K562 (cell line): ENCODE measurements around the gene DNAJB4. TPM values are rescaled to one million over a fixed set of nuclear protein-coding genes. Genes with fewer than 3 reads are reported as not detected.

Experiments used
- ATAC-seq: fragments of 200-7000 bp; cut with Tn5 transposase; 3 replicates; pipeline ENCODE4 v1.9.1; 2020; ENCODE audit warnings: moderate library complexity
- BruUV-seq: library from RNA; stranded (reverse); fragments of 400-500 nt; replicated peaks from 2 replicates; lab custom pipeline; 2021; lab: Mats Ljungman, UMichigan
- CTCF ChIA-PET: fragments of 300-600 bp; formaldehyde crosslinking; extraction: SDS; loops from one replicate; lab custom pipeline; 2021; ENCODE audit warnings: low intra/inter-chr PET ratio; lab: Yijun Ruan, JAX
- POLR2A ChIA-PET: fragments of 300-600, 350-650 bp; sonication (Branson Sonifier 250); formaldehyde crosslinking; extraction: SDS; loops from one replicate; lab custom pipeline; 2021; ENCODE audit warnings: antibody characterized with exemption, inconsistent platforms; lab: Yijun Ruan, JAX
- DNase-seq, 4 experiments: peaks; one replicate each; pipeline versions ENCODE4 v3.0.0 to v3.0.0-alpha.2; 2011 to 2018; ENCODE audit warnings: low spot score in 3 of 4, mixed read lengths in 3 of 4; ENCODE audit errors: extremely low read depth in 1 of 4
- FAIRE-seq: peaks from 2 replicates; lab custom pipeline; 2011; peaks lifted over from hg19 to GRCh38; lab: Jason Lieb, UNC
- H2AFZ ChIP-seq: 2 replicates; pipeline ENCODE4 v1.6.0; 2011; ENCODE audit warnings: low read depth, low read length, control low read depth, inconsistent platforms
- H3K27ac ChIP-seq: fragments of 200-600 bp; 3 replicates; pipeline ENCODE4 v1.8.0; 2011; ENCODE audit warnings: low read depth, mild to moderate bottlenecking, control low read depth, inconsistent platforms, low read length, moderate library complexity, mixed read lengths; ENCODE audit errors: extremely low read depth
- H3K27me3 ChIP-seq, 2 experiments: fragments of 300-600 bp in 1 of 2; 2 replicates in 1 of 2; 3 replicates in 1 of 2; pipeline versions ENCODE4 v1.6.0 to v1.8.0; 2011; ENCODE audit warnings: inconsistent platforms in 2 of 2, low read length in 2 of 2, mild to moderate bottlenecking in 1 of 2, mixed read lengths in 1 of 2, moderate library complexity in 1 of 2; ENCODE audit not compliant: control insufficient read depth in 2 of 2, insufficient read depth in 2 of 2
- H3K36me3 ChIP-seq: fragments of 300-600 bp; 3 replicates; pipeline ENCODE4 v1.8.0; 2011; ENCODE audit warnings: mild to moderate bottlenecking, low read length, inconsistent platforms; ENCODE audit not compliant: control insufficient read depth, insufficient read depth
- H3K4me1 ChIP-seq, 2 experiments: fragments of 200-600 bp in 1 of 2; replicated peaks in 1 of 2; 2 replicates in 1 of 2; 3 replicates in 1 of 2; pipeline versions ENCODE4 v1.5.1 to v1.8.0; 2011; ENCODE audit warnings: inconsistent platforms in 2 of 2, low read length in 2 of 2, mild to moderate bottlenecking in 1 of 2, mixed read lengths in 1 of 2, moderate library complexity in 1 of 2; ENCODE audit not compliant: control insufficient read depth in 2 of 2, insufficient read depth in 2 of 2
- H3K4me2 ChIP-seq: 2 replicates; pipeline ENCODE4 v1.6.1; 2011; ENCODE audit warnings: low read length, control low read depth, inconsistent platforms, mixed read lengths; ENCODE audit not compliant: insufficient read depth
- H3K4me3 ChIP-seq: fragments of 200-600 bp; sonication (generic), shearing (Covaris generic); 2 replicates; pipeline ENCODE4 v1.5.1; 2016; ENCODE audit warnings: control low read depth, inconsistent platforms
- H3K79me2 ChIP-seq: fragments of 200-600 bp; 3 replicates; pipeline ENCODE4 v1.8.0; 2011; ENCODE audit warnings: low read length, inconsistent platforms; ENCODE audit not compliant: control insufficient read depth, insufficient read depth
- H3K9ac ChIP-seq, 2 experiments: 2 replicates each; pipeline versions ENCODE4 v1.6.0 to v1.6.1; 2011; ENCODE audit warnings: low read depth in 2 of 2, low read length in 2 of 2, control low read depth in 1 of 2, inconsistent platforms in 1 of 2, mild to moderate bottlenecking in 1 of 2, mixed read lengths in 1 of 2; ENCODE audit not compliant: insufficient read depth in 1 of 2
- H3K9me1 ChIP-seq: one replicate; pipeline ENCODE4 v1.6.0; 2011; ENCODE audit warnings: inconsistent platforms, mild to moderate bottlenecking, low read length, moderate library complexity; ENCODE audit not compliant: control insufficient read depth, insufficient read depth
- H3K9me3 ChIP-seq: replicated peaks from 2 replicates; pipeline ENCODE4 v1.5.1; 2011; ENCODE audit warnings: low read depth, low read length, inconsistent platforms; ENCODE audit not compliant: control insufficient read depth, insufficient read depth
- H4K20me1 ChIP-seq: replicated peaks from 2 replicates; pipeline ENCODE4 v1.6.1; 2011; ENCODE audit warnings: low read length, inconsistent platforms, mixed read lengths; ENCODE audit not compliant: control insufficient read depth, insufficient read depth
- BCOR ChIP-seq: fragments of 450-650 bp; IDR thresholded peaks from 2 replicates; pipeline ENCODE4 v1.6.1; 2016
- CBFA2T3 ChIP-seq: fragments of 450-650 bp; IDR thresholded peaks from 2 replicates; pipeline ENCODE4 v1.6.1; 2017
- CBX1 ChIP-seq: sonication (generic); IDR thresholded peaks from 2 replicates; pipeline ENCODE4 v1.6.1; 2016; ENCODE audit warnings: antibody characterized with exemption, low read depth, mild to moderate bottlenecking
- FOXA3 ChIP-seq, 2 experiments: fragments of 450-650 bp in 1 of 2; sonication (generic) in 1 of 2; formaldehyde crosslinking; IDR thresholded peaks in 1 of 2; conservative IDR thresholded peaks in 1 of 2; 2 replicates each; pipeline versions ENCODE4 v1.4.0 to v1.8.0; 2020 to 2022; ENCODE audit warnings: mild to moderate bottlenecking in 2 of 2, missing genetic modification reagents in 1 of 2
- MTA3 ChIP-seq: fragments of 450-650 bp; formaldehyde crosslinking; IDR thresholded peaks from 2 replicates; pipeline ENCODE4 v1.6.1; 2017; ENCODE audit warnings: mild to moderate bottlenecking, borderline replicate concordance
- NFIX ChIP-seq: fragments of 250-450 bp; sonication (Bioruptor Pico); IDR thresholded peaks from 2 replicates; pipeline ENCODE4 v1.4.0; 2020; ENCODE audit warnings: low read depth, mild to moderate bottlenecking, moderate library complexity
- SLC30A9 ChIP-seq: fragments of 250-450 bp; sonication (Bioruptor Pico); IDR thresholded peaks from 2 replicates; pipeline ENCODE4 v1.8.0; 2022; ENCODE audit warnings: mild to moderate bottlenecking, moderate library complexity
- SMC3 ChIP-seq: conservative IDR thresholded peaks from 2 replicates; pipeline ENCODE4 v1.6.1; 2011; ENCODE audit warnings: low read depth, low read length, improper control_type of control experiment; ENCODE audit not compliant: insufficient read depth
- TAF1 ChIP-seq: IDR thresholded peaks from 2 replicates; pipeline ENCODE4 v1.6.1; 2011; ENCODE audit warnings: mild to moderate bottlenecking, low read length, moderate library complexity; ENCODE audit not compliant: insufficient read depth, control insufficient read depth, severe bottlenecking; ENCODE audit errors: extremely low read depth
- ZC3H4 ChIP-seq: sonication (generic); formaldehyde crosslinking; IDR thresholded peaks from 2 replicates; pipeline ENCODE4 v1.9.0; 2021; ENCODE audit warnings: missing genetic modification reagents, borderline replicate concordance
- ZFPM2 ChIP-seq: fragments of 250-450 bp; sonication (Bioruptor Pico); IDR thresholded peaks from 2 replicates; pipeline ENCODE4 v1.5.1; 2022; ENCODE audit warnings: mild to moderate bottlenecking
- ZNF174 ChIP-seq: fragments of 250-450 bp; sonication (Bioruptor Pico); IDR thresholded peaks from 2 replicates; pipeline ENCODE4 v1.4.0; 2020; ENCODE audit warnings: mild to moderate bottlenecking
- ZNF444 ChIP-seq: fragments of 250-450 bp; sonication (Bioruptor Pico); IDR thresholded peaks from 2 replicates; pipeline ENCODE4 v1.4.0; 2020; ENCODE audit warnings: mild to moderate bottlenecking, moderate library complexity
- WGBS: fragments of 100-300 bp; shearing (Covaris generic); methylation state at CpG from one replicate; pipeline ENCODE4 v1.1.6; 2016; ENCODE audit warnings: low coverage, mixed read lengths; ENCODE audit not compliant: insufficient coverage; ENCODE audit errors: missing lambda C conversion rate; 5-methylcytosine and 5-hydroxymethylcytosine counted together
- in situ Hi-C: fragments of 300-500 bp; cut with MboI; formaldehyde crosslinking; loops from 4 replicates; pipeline ENCODE4 v1.15.0; 2018; ENCODE audit warnings: inconsistent platforms, mixed read lengths
- intact Hi-C: fragments of 100-400 bp; cut with micrococcal nuclease; formaldehyde crosslinking; loops from 2 replicates; pipeline ENCODE4 v1.14.2; 2022
- polyA plus RNA-seq, 8 experiments: library from polyadenylated mRNA; depleted of rRNA in 4 of 8; stranded (reverse) in 5 of 8; unstranded in 3 of 8; fragments of >200 nt; fragmentation: Nextera tagmentation in 2 of 8; fragmentation: Illumina TruSeq in 1 of 8; extraction: Ambion mirVana in 2 of 8; extraction: Trizol in 1 of 8; gene quantifications; 2 replicates each; pipeline versions ENCODE4 v1.2.1 to v1.2.3, GENCODE V29; 2011 to 2014; ENCODE audit warnings: inconsistent platforms in 1 of 8, missing spikeins in 1 of 8
- total RNA-seq, 7 experiments: library from RNA; depleted of rRNA in 6 of 7; stranded (reverse); fragments of >200 nt in 6 of 7; fragmentation: Illumina TruSeq in 2 of 7; extraction: Trizol in 2 of 7; gene quantifications; 2 replicates each; pipeline versions ENCODE4 v1.2.1 to v1.2.3, GENCODE V29; 2011 to 2021; ENCODE audit warnings: low replicate concordance in 1 of 7

The DNAJB4 gene
- total and polyA plus RNA-seq, 9 of the 15 experiments (the other 6 are each of a cell fraction or from before 2014, with no cell fraction given), result 8.5 to 27.7 (median 19.8) TPM

- peak; percentile 84 for TF ChIP-seq TAF1
- no peak for TF ChIP-seq ZFPM2 (CRISPR knock-in tag)
- TF ChIP-seq CBX1, result no peak
- no peak for TF ChIP-seq BCOR
- TF ChIP-seq ZC3H4 (CRISPR knock-in tag), result peak; percentile 41; the same call in 1 of the 2 replicates
- TF ChIP-seq, all 486 proteins: peak for 63
Observed at GRCh38 chr1:77978293-77978968, 26.3 kb upstream of the DNAJB4 start (continued).

GRCh38 chr1:77978969-77979876 is 25.5 kb upstream of the DNAJB4 start, which contains the start of gene FUBP1:
FUBP1 (minus strand) TSS chr1:77979072; CDS start chr1:77979004, 68 bp downstream.
- in situ Hi-C loops (loop anchor here (5.0 kb wide), 1 partner anchor 133 kb away; no protein-coding TSS in a partner anchor), intact Hi-C loops (loop anchor here (1.0 to 10.0 kb wide), 4 partner anchors 25 to 297 kb away; partner anchors contain the start of genes DNAJB4 and ZZZ3)
- peak within 1 kb of the TSS; percentile 91 for H3K4me2 ChIP-seq
- H3K9ac ChIP-seq, result peak within 1 kb of the TSS; percentile 95 to 100
- TSS peak; percentile 70 for BruUV-seq
- peak within 1 kb of the TSS; percentile 96 for H3K27ac ChIP-seq
- peaks cover 22% of the 10 kb centered on the region for H4K20me1 ChIP-seq
- DNase-seq, result peak; percentile 79 to 99 (median 84)
- H3K9me3 ChIP-seq, result no peaks in the 10 kb centered on the region
- peaks cover 59% of the 10 kb centered on the region for H3K36me3 ChIP-seq
- ATAC-seq, result peak; percentile 82
- H3K9me1 ChIP-seq, result no peaks in the 10 kb centered on the region
- no peaks in the 10 kb centered on the region for H3K27me3 ChIP-seq
- H3K79me2 ChIP-seq, result peaks cover 93% of the 10 kb centered on the region
- CTCF ChIA-PET, result interaction anchor here (4.2 kb wide), 1 partner anchor 135 kb away, joined by 31 read pairs; no protein-coding TSS in a partner anchor
- FAIRE-seq, result peak; percentile 98
- H2AFZ ChIP-seq, result peak within 1 kb of the TSS; percentile 96
- WGBS, result under 1% methylated on average over 51 of the region's 57 CpGs
- POLR2A ChIA-PET, result interaction anchor here (0.7 to 7.9 kb wide), 22 partner anchors 9 to 263 kb away, joined by 3 to 199 read pairs (median 6); partner anchors contain the start of gene DNAJB4
- H3K4me1 ChIP-seq, result peaks cover 0 to 5% of the 10 kb centered on the region in 2 experiments; a peak in 1 of 5 replicates
- H3K4me3 ChIP-seq, result peak within 1 kb of the TSS; percentile 67
- TF ChIP-seq NFIX, result no peak
- no peak for TF ChIP-seq SMC3
- no peak for TF ChIP-seq CBFA2T3
- no peak for TF ChIP-seq FOXA3 (CRISPR knock-in tag; conservative IDR thresholded peaks at IDR 0.05 in 1 of 2, IDR thresholded peaks at IDR 0.05 in 1 of 2)
- TF ChIP-seq SLC30A9, result no peak
- TF ChIP-seq ZNF174 (CRISPR knock-in tag), result no peak
- TF ChIP-seq ZNF444 (CRISPR knock-in tag), result no peak
- TF ChIP-seq MTA3, result peak; percentile 78; the same call in 1 of the 2 replicates
